NCI-H1436 treated with DMSO at 0.1 percent for 48 hours (cell line): Measurements from ENCODE around the gene OR5AU1.
A peak's percentile ranks its signal among the peaks of the same experiment; 100 is the strongest.

Experiments used
- DNase-seq: peaks from one replicate; lab custom pipeline; 2025; lab: John Stamatoyannopoulos, UW

The OR5AU1 gene

DNA sequence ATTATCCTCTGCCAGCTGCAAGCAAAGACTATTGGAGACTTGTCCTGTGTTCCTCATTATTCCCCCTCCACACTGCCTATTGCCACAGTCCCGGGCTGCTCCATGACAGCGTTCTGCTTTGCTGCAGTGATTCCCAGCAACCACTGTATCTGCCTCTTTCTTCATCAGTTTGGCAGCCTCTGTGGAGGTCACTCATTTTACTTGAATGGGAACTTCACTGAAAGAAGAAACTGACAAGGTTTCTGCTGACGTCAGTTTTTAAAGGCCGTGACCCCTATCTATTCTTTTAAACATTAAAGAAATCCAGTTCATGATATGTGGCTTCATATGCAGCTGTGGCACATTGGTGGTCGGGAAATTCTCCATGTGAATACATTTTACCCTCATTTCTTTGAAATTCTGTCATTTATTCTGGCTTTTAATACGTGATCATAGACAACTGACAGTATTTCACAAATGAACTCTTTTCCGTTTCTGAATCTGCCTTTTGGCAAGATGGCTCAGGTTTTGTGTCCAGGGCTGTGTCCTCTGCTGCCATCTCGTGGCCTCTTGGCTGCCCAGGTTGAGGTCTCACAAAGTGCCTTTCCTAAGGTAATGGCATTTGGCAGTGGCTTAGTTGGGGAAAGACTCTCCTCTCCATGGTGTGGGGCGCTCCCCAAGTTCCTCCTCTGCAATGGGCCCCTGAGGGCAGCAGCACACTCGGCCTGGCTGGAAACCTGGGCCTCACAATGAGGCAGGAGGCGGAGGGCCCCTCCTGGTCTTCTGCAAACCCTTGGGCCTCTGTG, 49.2 kb downstream of the OR5AU1 start:
- peak; percentile 29 for DNase-seq

DNA sequence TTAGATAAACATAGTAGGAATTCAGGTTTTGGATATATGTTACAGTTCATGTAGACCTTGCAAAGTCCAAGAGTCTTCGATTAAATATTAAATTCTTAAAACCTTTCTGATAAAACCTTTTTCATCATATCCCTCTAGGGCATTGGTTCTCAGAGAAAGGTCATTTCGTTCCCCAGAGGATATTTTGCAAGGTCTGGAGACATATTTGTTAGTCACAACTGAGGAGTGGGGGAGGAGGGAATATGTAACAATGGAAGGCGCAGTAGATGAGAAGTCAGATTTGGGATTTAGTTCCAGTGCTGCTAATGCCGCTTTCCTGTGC, 49.7 kb downstream of the OR5AU1 start:
- DNase-seq = no peak

DNA sequence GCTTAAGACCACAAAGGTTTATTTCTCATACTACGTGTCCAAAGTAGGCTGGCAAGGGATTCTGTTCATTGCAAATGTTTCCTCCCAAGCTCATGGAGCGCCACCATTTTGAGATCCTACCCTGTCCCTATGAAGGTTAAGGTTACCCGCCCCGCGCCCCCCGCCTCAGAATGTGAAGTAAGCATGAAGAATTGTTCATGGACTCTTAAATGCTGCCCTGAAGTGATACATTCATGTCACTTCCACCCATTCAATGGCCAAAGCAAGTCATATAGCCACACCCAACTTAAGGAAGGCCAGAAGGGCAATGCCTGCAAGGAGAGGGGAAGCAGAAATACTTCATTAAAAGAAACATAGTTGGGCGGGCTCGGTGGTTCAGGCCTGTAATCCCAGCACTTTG, 50.8 kb downstream of the OR5AU1 start:
- no peak for DNase-seq
